Measurements from ENCODE around the gene SEMA6B.

SEMA6B gene

GRCh38 chr19:4494691-4495064 lies 64.8 kb downstream of the SEMA6B start:
- Mint-ChIP-seq H3K27me3 (ENCODE audit: low read depth) (no peaks in the 10 kb centered on the region), H3K9me3 (no peaks in the 10 kb centered on the region), H3K27ac (no peak overlapping the region), H3K36me3 (ENCODE audit: low read depth) (peaks cover 24% of the 10 kb centered on the region), H3K4me1 (no peaks in the 10 kb centered on the region), H3K4me3 (no peak overlapping the region)
- TF ChIP-seq CTCF (IDR thresholded peaks at IDR 0.05; ENCODE audit: unreplicated experiment in 3 of 3), result no peak

- H3K4me1 Mint-ChIP-seq, result no peaks in the 10 kb centered on the region
- peaks cover 24% of the 10 kb centered on the region for H3K36me3 Mint-ChIP-seq (ENCODE audit: low read depth)
- no peaks in the 10 kb centered on the region for H3K9me3 Mint-ChIP-seq
- H3K4me3 Mint-ChIP-seq, result no peak overlapping the region
- TF ChIP-seq CTCF (IDR thresholded peaks at IDR 0.05; ENCODE audit: unreplicated experiment in 3 of 3), result no peak
- H3K27ac Mint-ChIP-seq, result no peak overlapping the region
- H3K27me3 Mint-ChIP-seq (ENCODE audit: low read depth), result no peaks in the 10 kb centered on the region
Measured at GRCh38 chr19:4493929-4494690, 65.4 kb downstream of the SEMA6B start.

- Mint-ChIP-seq H3K4me1 (no peaks in the 10 kb centered on the region), H3K27me3 (ENCODE audit: low read depth) (no peaks in the 10 kb centered on the region), H3K36me3 (ENCODE audit: low read depth) (peaks cover 28% of the 10 kb centered on the region), H3K27ac (no peak overlapping the region), H3K9me3 (no peaks in the 10 kb centered on the region), H3K4me3 (no peak overlapping the region)
- no peak for TF ChIP-seq CTCF (IDR thresholded peaks at IDR 0.05; ENCODE audit: unreplicated experiment in 3 of 3)
Measured at GRCh38 chr19:4493104-4493928, 66.2 kb downstream of the SEMA6B start.
